Measurements from ENCODE around the gene RHOXF2. TPM values are rescaled to one million over a fixed set of nuclear protein-coding genes. Genes with fewer than 3 reads are reported as not detected.

The RHOXF2 gene, protein sequence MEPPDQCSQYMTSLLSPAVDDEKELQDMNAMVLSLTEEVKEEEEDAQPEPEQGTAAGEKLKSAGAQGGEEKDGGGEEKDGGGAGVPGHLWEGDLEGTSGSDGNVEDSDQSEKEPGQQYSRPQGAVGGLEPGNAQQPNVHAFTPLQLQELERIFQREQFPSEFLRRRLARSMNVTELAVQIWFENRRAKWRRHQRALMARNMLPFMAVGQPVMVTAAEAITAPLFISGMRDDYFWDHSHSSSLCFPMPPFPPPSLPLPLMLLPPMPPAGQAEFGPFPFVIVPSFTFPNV
- total RNA-seq: not detected in 2 replicates

DNA sequence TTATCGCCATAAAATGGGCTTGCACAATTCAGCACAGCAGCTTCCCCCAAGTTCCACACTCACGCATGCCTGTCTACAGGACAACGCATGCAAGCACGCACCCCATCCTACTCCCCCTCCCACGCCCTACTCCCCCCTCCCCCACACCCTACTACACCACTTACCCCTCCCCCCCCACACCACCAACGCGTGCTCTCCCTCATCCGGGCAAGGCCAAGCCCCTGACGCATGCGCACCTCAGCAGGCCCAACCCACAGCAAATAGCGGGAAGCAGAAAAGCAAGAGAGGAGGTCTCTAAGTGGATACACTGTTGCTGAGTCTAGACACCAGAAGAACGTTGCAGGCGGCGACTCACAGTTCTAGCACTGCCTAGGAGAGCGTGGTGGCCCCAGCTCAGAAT is at the start of gene RHOXF2:
RHOXF2 (plus strand) TSS at position 301 of the 400 bp plus-strand sequence. CDS start 138 bp downstream, outside the sequence.

DNA sequence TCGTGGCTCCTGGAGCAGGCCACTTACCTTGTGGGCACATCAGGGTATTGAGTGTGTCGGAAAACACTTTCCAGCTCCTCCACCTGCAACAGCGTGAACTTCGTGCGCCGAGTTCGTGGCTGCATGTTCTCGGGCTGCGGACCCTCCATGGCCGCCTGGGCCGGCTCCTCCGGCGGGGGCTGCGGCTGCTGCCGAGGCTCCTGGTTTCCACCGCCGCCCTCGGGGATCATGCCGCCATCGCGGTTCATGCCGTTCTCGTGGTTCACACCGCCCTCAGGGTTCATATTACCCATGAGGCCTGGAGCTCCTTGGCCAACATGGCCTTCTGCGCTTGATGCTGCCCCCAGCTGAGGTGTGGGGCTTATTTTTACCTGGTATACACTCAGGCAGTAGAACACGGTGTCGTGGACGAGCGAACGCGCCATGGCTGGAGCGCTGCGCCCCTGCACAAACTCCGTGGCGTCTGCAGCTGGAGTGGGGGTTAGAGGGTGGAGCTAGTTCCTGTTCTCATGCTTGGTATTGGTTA is 42.9 kb upstream of the RHOXF2 start, which contains the start of gene RHOXF1:
RHOXF1 (minus strand) TSS at position 476 of the 526 bp plus-strand sequence; CDS start at position 425, 51 bp downstream.

Other genes starting within 250 kb of the RHOXF2 start
- 3.9 and 4.4 TPM in 2 replicates for gene NKAP, start 214.9 kb upstream of the RHOXF2 start, total RNA-seq
- gene RHOXF2B, start 80.9 kb upstream of the RHOXF2 start, total RNA-seq: not detected in 2 replicates
- not detected in 2 replicates for gene RHOXF1, start 42.7 kb upstream of the RHOXF2 start, total RNA-seq
- 9.6 and 10.2 TPM in 2 replicates for gene ZBTB33, start 92.2 kb downstream of the RHOXF2 start, total RNA-seq
- gene TMEM255A, start 152.8 kb downstream of the RHOXF2 start, total RNA-seq: under 0.01 TPM in 1 of 2 replicates, not detected in the other
- not detected in 2 replicates for gene ATP1B4, start 203.5 kb downstream of the RHOXF2 start, total RNA-seq

All from regular cardiac myocyte (primary cell).